ENCODE results near the gene CNTN4.
"Not testable (repeated sequence)": the region's sequence is repeated elsewhere in the genome, so short reads cannot be mapped to it uniquely, and the experiment has no call there.

The CNTN4 gene

DNA sequence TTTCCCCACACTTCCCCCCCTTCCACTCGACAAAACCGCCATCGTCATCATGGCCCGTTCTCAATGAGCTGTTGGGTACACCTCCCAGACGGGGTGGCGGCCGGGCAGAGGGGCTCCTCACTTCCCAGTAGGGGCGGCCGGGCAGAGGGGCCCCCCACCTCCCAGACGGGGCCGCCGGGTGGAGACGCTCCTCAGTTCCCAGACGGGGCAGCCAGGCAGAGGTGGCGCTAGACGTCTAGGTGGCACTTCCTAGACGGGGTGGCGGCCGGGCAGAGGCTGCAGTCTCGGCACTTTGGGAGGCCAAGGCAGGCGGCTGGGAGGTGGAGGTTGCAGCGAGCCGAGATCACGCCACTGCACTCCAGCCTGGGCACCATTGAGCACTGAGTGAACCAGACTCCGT is 818.0 kb downstream of the CNTN4 start:
- not testable (repeated sequence) for DNase-seq (ENCODE audit: low read depth)

DNA sequence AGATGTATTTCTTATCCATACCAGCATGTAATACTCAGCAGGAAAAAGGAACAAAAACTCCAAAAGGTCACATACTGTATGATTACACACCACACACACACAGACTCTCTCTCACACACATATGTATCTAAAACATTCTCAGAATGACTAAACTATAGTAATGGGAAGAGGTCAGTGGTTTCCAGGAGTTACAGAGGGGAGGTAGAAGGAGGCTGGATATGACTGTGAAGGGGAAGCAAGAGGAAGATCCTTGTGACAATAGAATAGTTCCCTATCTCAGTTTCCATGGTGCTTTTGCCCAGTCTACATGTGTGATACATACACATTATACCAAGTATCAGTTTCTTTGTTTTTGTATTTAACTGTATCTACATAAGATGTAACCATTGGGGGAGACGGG is 821.4 kb downstream of the CNTN4 start:
- no peak for DNase-seq (ENCODE audit: low read depth)

DNA sequence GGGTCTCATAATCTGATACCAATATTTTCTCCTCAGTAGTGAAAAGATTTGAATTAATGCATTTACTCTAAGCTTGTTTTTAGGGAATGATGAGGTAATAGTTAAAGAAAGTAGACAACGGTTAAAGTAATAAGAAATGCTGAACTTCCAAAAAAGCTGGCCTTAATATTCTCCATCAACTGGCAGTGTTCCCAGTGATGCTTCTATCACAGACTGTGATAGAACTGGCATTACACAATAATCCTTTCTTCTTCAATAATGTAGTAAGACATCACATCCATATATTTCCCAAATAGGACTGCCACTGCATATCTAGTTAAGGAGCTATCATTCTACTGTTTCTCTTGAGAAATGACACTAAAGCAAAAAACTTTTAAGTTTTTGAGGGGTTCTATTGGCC is 822.8 kb downstream of the CNTN4 start:
- no peak for DNase-seq (ENCODE audit: low read depth)

GRCh38 chr3:2921903-2922302 is 823.2 kb downstream of the CNTN4 start:
- DNase-seq (ENCODE audit: low read depth): peak; percentile 0

- DNase-seq (ENCODE audit: low read depth): no peak
Measured at GRCh38 chr3:2923390-2923789, 824.7 kb downstream of the CNTN4 start.

GRCh38 chr3:2927259-2927658 is 828.6 kb downstream of the CNTN4 start:
- no peak for DNase-seq (ENCODE audit: low read depth)

DNA sequence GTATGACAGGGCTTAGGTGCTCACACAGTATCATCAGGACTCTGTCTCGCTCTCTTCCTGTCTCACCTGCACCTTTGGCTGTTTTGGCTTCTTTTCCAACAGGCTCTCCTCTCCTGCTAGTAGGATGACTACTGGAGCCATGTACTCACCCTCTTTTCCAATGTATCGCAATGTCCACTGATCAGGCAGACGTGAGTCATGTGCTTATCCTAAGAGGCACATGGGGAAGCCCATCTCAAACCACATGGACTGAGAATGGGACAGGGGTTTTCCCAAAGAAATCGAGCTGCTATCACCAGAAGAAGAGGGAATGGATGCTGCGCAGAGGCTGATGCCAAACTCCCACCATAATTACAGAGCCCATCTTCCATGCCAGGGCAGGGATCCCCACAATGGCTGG is 830.9 kb downstream of the CNTN4 start:
- no peak for DNase-seq (ENCODE audit: low read depth)

GRCh38 chr3:2931265-2931664 is 832.6 kb downstream of the CNTN4 start:
- DNase-seq (ENCODE audit: low read depth): no peak

DNA sequence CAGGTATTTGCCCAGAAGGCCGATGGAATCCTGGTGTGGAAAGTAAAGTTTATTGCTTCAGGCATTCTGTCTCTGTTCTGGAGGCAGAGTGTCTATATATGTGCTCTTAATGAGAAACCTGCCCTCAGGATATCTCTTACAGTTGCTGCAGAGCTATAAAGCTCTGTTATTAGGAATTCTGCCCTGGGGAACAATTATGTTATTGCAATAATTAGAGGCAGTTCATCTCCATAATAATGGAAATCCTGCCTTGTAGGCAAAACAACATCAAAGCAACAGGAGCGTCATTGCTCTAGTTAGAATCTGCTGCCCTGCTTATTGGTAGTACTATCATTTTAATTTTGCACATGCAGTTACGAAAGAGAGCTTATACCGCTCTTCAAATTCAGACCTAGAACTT is 835.9 kb downstream of the CNTN4 start:
- DNase-seq (ENCODE audit: low read depth): no peak

DNA sequence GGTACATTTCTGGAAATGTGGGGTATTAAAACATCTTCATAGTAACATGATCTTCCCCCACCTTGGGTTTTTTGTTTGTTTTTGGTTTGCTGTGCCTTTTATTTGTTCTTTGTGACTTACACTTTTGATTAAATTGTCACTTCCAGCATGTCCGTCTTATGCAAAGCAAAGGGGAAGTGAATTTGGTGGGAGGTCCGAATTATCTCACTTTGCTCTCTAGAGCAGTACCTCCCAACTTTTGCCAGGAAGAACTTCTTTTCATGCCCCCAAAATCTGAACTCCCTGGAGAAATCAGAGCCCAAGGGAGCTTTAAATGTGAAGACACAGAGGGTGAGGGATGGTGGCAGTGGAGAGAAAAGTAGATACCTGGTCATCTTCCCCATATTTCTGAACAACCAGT is 838.4 kb downstream of the CNTN4 start:
- no peak for DNase-seq (ENCODE audit: low read depth)

DNA sequence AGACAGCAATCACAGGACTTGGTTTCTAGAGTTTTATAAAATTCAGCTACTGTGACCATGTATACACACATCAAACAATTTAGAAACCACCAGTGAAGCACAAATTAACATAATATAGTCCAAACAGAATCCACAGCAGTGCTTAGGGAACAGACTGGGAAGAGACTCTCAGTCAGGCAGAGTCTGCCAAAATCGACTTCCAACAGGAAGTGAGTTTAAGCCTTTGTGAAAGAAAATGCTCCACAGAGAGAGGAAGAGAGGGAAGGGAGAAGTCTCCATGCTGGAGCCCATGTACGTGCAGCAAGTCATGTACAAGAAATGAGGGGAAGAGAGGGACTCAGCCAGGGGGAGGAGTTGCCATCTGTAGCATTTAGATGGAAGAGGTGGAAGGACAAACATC is 838.9 kb downstream of the CNTN4 start:
- no peak for DNase-seq (ENCODE audit: low read depth)

DNA sequence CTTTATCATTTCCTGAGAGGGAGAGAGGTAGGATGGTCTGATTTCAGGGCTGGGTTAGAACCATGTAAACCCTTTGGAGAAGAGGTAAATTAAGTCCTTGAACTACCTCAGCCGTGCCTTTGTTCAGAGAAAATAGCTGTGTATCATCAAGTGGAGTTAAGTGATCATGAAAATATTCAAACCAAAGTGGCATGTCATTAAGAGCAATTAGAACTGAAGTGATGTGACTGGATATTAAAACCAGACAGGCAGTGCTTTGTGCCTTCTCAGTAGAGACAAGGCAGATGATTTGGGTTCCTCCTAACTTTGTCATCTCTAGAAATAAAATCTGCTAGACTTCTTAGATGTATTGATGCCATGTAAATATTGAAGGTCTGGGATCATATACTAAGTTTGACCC is 840.0 kb downstream of the CNTN4 start:
- DNase-seq (ENCODE audit: low read depth): no peak

DNA sequence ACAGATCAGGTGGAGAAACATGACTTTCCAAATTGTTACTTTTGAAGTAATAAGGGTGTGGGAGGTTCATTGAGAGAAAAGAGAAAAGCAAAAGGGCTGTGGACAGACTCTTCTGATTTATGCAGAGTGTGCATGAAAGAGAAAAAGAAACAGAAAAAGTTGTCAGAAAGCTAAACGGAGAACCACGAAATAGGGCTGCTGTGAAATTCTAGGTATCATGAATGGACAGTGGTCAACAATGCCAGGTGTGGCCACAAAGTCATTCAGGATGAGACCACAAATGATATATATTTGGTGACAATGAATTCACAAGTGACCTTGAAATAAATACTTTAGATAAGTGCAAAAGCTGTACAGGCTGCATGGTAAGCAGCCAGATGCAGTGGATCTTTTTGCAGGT is 841.4 kb downstream of the CNTN4 start:
- DNase-seq (ENCODE audit: low read depth): no peak

- DNase-seq (ENCODE audit: low read depth): no peak
Measured at GRCh38 chr3:2944628-2945027, 846.0 kb downstream of the CNTN4 start.

DNA sequence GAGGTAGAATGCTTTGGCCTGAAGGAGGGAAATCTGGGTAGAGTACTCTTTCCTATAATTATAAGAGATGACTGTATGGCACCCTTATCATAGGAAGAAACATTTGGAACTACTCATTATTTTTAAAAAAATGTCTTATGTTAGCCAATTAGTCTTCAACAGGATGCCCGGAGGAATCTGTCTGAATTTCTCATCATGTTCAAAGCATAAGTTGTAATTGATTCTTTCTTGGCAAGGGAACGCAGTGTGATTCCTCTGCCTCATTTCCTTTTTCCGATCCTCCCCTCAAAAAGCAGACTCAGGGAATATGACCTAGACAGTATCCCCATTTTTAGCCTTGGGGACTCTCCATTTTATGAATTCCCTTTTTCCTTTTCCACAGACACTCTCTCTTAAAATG is 846.5 kb downstream of the CNTN4 start:
- no peak for DNase-seq (ENCODE audit: low read depth)

GRCh38 chr3:2947536-2947935 is 848.9 kb downstream of the CNTN4 start:
- DNase-seq (ENCODE audit: low read depth): no peak

GRCh38 chr3:2948882-2949281 is 850.2 kb downstream of the CNTN4 start:
- no peak for DNase-seq (ENCODE audit: low read depth)

GRCh38 chr3:2950159-2950558 is 851.5 kb downstream of the CNTN4 start:
- DNase-seq (ENCODE audit: low read depth): no peak

GRCh38 chr3:2957115-2957514 is 858.4 kb downstream of the CNTN4 start:
- no peak for DNase-seq (ENCODE audit: low read depth)

DNA sequence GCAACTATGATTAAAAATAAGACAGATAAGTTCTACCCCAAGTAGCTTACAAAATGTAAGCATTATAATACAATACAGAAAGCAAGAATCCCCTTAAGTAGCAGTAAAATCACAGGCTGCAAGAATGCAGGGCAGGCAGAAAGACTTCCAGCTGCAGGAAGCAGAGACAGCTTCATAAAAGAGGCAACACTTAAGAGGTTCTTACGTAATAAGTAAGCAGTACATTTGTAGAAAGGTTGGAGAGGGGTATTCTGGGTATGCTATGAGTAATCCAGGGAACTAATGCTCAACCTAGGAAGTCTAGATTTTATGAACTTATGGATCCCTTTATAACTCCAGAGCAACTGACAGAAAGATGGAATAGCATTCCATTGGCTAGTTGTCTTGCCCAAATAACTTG is 859.9 kb downstream of the CNTN4 start:
- no peak for DNase-seq (ENCODE audit: low read depth)

- DNase-seq (ENCODE audit: low read depth): no peak
Measured at GRCh38 chr3:2961576-2961975, 862.9 kb downstream of the CNTN4 start.

DNA sequence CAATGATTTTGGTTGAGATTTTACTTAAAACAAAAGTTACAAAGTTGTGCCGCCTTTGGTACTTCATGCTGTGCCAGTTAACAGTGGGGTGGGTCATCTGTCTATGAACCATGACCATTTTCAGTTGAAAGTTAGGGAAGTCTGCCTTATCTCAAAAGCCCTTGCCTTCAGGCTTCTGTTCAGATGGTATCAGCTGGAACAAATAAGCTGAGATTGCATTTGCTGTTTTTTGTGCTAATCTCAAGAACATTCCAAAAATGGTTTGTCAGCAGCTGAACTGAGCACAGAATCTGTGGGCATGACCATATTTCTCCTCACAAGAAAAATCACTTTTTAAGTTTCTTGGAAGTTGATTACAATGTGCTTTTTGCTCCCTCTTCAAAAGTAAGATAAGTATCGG is 869.2 kb downstream of the CNTN4 start:
- DNase-seq (ENCODE audit: low read depth): no peak

DNA sequence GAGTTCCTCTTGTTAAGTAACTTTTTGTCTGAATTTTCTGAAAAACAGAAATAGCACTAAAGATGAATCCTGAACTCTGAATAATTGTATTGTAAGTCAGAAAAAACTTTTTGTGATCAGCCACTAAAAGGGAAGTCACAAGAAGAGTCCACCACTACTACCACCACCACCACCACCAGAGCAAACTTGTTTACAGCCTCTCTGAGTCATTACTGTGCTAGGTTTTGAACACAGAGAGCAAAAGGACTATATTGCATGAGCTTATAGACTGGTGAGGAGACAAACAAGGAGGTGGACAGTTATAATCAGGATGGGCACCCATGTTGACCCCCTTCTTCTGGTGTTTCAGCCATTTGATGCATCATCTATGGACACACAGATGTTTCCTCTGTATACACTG is 869.8 kb downstream of the CNTN4 start:
- DNase-seq (ENCODE audit: low read depth): no peak

GRCh38 chr3:2976212-2976611 is 877.5 kb downstream of the CNTN4 start:
- DNase-seq (ENCODE audit: low read depth): no peak

DNA sequence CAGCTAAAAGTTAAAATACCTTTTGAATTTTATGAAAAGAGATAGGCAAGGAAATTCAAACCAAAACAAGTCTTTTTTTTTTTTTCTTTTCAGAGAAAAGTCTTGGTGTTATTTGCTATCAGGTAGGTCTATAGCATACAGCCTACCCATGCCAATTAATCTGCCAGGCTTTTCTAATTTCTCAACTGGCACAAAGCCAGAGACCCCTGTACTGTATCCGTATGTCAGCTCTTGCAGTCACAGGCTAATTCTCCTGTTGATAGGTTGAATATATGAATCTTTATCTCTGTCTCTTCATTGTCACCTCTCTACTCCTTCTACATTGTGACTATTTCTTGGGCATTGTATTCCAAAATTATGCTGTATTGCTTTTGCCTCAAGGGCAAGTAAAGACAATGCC is 878.1 kb downstream of the CNTN4 start:
- DNase-seq (ENCODE audit: low read depth): no peak
